Urinary bladder (tissue), 4 donors: ENCODE data around the gene RNF157. TPM values are rescaled to one million over a fixed set of nuclear protein-coding genes. Genes with fewer than 3 reads are reported as not detected.
"Not testable (repeated sequence)": the region's sequence is repeated elsewhere in the genome, so short reads cannot be mapped to it uniquely, and the experiment has no call there.

Experiments
- DNase-seq: peaks from one replicate; pipeline ENCODE4 v3.0.0-alpha.2; 2015; ENCODE audit errors: extremely low spot score
- H3K27ac ChIP-seq: one replicate; pipeline ENCODE4 v1.5.1; 2013; ENCODE audit warnings: low read depth, mild to moderate bottlenecking, moderate library complexity
- H3K36me3 ChIP-seq: one replicate; pipeline ENCODE4 v1.6.1; 2013; ENCODE audit warnings: mild to moderate bottlenecking, moderate library complexity; ENCODE audit not compliant: insufficient read depth
- H3K4me1 ChIP-seq: one replicate; pipeline ENCODE4 v1.6.1; 2013; ENCODE audit warnings: mild to moderate bottlenecking, moderate library complexity; ENCODE audit not compliant: insufficient read depth
- H3K4me3 ChIP-seq: one replicate; pipeline ENCODE4 v1.5.1; 2013; ENCODE audit warnings: low read depth, low read length
- WGBS: extraction: QIAGEN DNeasy Blood & Tissue Kit; methylation state at CpG from one replicate; pipeline ENCODE4 v1.1.7; 2013; 5-methylcytosine and 5-hydroxymethylcytosine counted together
- polyA plus RNA-seq: library from polyadenylated mRNA; stranded (reverse); fragments of 200-250 nt; gene quantifications from one replicate; pipeline ENCODE4 v1.2.3, GENCODE V29; 2013
- total RNA-seq: library from RNA; depleted of rRNA; stranded (reverse); fragments of >200 nt; gene quantifications from one replicate; pipeline ENCODE4 v1.2.3, GENCODE V29; 2014
- donor health status: healthy with polysubstance abuse.
- donor health status: healthy.

The RNF157 gene
- total and polyA plus RNA-seq, 2 donors, result 1.9 to 5.8 TPM

DNA sequence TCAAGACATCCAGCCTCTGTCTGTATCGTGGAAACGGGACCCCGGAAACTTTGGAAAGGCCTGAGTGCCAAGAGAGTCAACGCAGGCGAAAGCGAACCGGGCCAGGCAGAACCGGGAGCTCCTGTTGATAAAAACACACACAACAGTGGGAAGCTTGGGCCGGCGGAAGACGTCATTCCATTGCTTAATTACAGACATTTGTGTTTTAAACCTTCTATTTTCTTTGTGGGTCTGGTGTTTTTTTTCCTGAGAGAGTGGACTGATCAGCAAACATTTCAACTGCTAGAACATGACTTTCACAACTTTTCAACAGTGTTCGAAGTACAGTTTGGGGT lies 878 bp upstream of the RNF157 start:
- no peaks in the 10 kb centered on the region for H3K36me3 ChIP-seq
- DNase-seq, result no peak
- no peak overlapping the region for H3K27ac ChIP-seq
- peak overlapping the region; percentile 77 for H3K4me3 ChIP-seq
- H3K4me1 ChIP-seq, result no peaks in the 10 kb centered on the region
- WGBS, result 8% methylated on average over 12 of the region's 12 CpGs

DNA sequence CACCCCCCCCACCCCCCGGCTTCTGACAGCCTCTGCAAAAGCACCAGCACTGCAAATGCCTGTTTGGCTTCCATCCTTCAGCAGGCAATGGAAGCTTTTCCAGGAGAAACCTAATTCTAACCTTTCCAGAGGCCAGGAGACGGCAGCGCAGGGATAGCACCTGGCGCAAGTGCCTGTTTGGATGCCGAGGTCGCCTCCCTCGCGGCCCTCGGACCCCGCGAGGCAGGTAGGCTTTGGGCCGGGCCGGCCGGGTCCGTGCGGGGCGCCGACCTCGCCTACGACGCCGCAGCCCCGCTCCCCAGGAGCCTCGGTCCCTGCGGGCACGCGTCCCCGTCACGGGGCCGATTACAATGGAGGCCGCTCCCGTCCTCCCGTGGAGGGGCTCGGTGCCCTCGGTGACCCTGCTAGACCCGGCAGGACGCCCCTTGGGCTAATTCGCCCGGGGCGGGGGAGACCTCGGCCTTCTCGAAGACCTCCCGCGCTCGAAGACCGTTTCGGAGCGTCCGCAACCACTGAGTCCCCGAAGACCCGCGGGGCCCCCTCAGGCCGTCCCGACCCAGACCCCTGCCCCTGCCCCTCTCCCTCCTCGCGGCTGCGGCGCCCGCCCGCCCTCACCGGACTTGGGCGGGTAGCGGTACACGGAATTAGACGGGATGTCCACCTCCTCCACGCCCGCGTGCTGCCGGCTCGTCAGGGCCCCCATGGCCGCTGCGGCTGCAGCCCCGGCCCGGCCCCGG lies 587 bp downstream of the RNF157 start:
- 4% methylated on average over 75 of the region's 75 CpGs for WGBS
- H3K27ac ChIP-seq, result peak overlapping the region; percentile 61
- no peak for DNase-seq

DNA sequence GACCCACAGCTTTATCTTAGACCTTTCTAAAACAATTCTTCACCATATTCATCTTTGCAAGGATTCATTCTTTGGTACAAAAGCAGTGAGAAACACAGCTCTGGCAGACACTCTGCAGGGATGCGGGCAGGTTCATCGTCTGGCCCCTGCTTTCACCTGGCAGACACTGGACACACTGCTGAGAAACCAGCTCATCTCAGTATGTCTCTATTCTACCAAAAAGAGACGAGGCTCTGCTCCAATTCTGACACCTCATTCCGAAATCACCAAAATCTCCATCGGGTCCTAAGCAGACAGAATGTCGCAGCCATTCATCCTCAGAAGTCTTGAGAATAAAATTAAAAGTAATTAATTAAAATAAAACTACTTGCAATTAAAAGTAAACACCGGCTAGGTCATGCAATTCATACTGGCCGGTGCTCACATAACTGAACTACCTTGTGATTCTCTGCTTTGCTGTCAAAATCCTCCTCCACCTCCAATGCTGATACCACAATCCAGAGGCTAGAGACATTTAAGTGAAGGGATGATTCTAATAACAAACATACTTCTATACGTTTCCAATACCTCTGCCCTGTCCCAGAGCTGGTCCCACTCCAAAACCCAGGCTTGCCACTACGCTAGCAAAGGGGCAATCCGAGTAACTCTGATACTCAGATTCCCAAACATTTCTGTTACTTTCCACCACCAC lies 1.3 kb downstream of the RNF157 start:
- Histone ChIP-seq H3K27ac (no peak overlapping the region), H3K4me3 (peak overlapping the region; percentile 77), H3K36me3 (no peaks in the 10 kb centered on the region), H3K4me1 (no peaks in the 10 kb centered on the region)
- 57% methylated on average over 11 of the region's 11 CpGs for WGBS
- DNase-seq, result no peak

More for the DNA sequence above, 587 bp downstream of the RNF157 start:
- Histone ChIP-seq H3K4me1 (no peaks in the 10 kb centered on the region), H3K4me3 (peak overlapping the region; percentile 77), H3K36me3 (no peaks in the 10 kb centered on the region)

DNA sequence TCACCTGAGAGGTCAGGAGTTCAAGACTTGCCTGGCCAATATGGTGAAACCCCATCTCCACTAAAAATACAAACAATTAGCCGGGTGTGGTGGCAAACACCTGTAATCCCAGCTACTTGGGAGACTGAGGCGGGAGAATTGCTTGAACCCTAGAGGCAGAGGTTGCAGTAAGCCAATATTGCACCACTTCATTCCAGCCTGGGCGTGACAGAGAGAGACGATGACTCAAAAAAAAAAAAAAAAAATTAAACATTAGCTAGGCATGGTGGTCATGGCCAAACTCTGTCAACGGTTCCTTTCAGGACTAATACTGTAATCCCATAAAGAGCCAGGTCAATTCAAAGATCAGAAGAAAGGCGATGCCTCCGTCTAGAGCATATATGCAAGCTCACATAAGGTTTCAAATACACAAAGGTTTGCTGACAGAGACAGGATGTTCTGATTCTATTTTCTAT lies 2.4 kb downstream of the RNF157 start:
- no peak overlapping the region for H3K27ac ChIP-seq
- no peak for DNase-seq
- WGBS, result 80% methylated on average over 7 of the region's 7 CpGs
- H3K36me3 ChIP-seq, result no peaks in the 10 kb centered on the region
- H3K4me3 ChIP-seq, result no peak overlapping the region
- no peaks in the 10 kb centered on the region for H3K4me1 ChIP-seq

DNA sequence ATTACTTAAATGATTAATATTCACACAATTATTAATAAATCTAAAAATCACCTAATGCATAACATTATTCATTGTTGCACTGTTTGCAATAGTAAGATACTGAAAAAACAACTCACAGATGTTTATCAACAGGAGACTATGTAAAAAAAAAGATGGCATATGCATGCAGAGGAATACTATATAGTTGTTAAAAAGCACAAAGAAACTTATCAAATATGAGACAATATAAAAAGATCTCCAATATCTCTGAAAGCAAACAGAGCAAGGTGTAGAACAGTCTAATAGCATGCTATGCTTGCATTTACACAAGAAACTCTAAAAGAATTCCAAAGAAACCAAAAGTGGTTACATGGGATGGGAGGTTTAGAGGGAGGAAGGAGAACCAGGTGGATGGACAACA lies 3.7 kb downstream of the RNF157 start:
- Histone ChIP-seq H3K4me3 (no peak overlapping the region), H3K27ac (no peak overlapping the region), H3K36me3 (no peaks in the 10 kb centered on the region), H3K4me1 (no peaks in the 10 kb centered on the region)
- no peak for DNase-seq

DNA sequence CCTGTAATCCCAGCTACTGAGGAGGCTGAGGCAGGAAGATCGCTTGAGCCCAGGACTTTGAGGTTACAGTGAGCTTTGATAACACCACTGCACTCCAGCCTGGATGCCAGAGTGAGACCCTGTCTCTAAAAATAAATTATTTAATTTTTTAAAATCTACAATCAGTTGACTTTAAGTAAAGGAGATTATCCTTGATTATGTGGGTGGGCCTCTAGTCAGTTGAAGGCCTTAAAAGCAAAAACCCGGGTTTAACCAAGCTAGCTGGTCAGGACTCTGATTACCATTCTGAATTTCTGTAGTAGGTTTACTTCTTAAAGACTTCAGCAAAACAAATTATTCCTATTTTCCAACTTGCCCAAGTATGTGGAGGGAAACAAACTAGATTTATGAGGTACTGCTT lies 4.4 kb downstream of the RNF157 start:
- WGBS, result 92% methylated on average over 2 of the region's 2 CpGs
- H3K27ac ChIP-seq, result no peak overlapping the region
- no peak overlapping the region for H3K4me3 ChIP-seq
- no peak for DNase-seq
- H3K4me1 ChIP-seq, result no peaks in the 10 kb centered on the region
- no peaks in the 10 kb centered on the region for H3K36me3 ChIP-seq

DNA sequence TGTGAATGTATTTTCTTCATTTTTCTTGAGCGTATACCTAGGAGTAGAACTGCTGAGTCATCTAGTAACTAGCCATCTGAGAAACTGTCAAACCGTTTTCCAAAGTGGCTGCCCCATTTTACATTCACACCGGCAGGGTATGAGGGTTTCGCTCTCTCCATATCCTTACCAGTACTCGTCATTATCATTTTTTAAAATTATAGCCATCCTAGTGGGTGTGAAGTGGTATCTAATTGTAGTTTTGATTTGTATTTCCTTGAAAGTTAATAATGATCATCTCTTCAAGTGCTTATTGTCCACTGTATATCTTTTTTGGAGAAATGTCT lies 6.0 kb downstream of the RNF157 start:
- Histone ChIP-seq H3K4me3 (no peak overlapping the region), H3K27ac (no peak overlapping the region), H3K4me1 (no peaks in the 10 kb centered on the region), H3K36me3 (no peaks in the 10 kb centered on the region)
- DNase-seq, result no peak
- 83% methylated on average over 5 of the region's 5 CpGs for WGBS

DNA sequence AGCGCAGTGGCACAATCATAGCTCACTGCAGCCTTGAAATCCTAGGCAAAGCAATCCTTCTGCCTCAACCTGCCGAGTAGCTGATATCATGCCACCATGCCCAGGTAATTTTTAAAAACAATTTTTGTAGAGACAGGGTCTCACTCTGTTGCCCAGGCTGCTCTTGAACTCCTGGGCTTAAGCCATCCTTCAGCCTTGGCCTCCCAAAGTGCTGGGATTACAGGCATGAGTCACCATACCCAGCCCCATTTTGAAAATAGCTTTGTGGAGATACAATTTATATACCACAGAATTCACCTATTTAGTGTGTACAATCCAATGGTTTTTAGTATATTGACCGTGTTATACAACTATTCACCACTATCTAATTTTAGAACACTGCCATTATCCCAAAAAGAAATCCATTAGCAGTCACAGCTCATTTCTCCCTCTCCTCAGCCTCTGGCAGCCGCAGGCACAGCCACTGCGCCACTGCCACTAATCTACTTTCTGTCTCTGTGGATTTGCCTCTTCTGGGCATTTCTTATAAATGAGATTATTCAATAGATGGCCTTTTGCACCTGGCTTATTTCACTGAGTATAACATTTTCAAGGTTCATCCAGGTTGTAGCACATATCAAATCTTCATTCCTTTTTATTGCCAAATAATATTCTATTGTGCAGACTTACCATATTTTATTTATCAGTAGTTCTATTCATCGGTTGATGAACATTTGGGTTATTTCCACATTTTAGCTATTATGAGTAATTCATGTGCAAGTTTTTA lies 6.5 kb downstream of the RNF157 start:
- Histone ChIP-seq H3K36me3 (no peaks in the 10 kb centered on the region), H3K27ac (no peak overlapping the region), H3K4me3 (no peak overlapping the region), H3K4me1 (no peaks in the 10 kb centered on the region)
- 94% methylated on average over 6 of the region's 6 CpGs for WGBS
- DNase-seq, result no peak

DNA sequence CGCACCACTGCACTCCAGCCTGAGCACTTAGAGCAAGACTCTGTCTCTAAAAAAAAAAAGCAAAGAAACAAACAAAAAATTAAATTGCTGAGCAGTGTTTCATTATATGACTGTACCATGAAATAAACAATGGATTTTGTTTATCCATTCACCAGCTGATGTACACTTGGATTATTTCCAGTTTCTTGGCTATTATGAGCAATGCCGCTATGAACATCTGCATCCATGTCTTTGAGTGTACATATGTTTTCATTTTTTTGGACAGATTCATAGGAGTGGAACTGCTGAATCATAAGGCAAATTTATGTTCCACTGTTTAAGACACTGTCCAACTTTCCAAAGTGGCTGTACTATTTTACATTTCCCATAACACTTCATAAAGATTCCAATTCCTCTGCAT lies 8.0 kb downstream of the RNF157 start:
- WGBS, result 50% methylated on average over 2 of the region's 2 CpGs
- DNase-seq, result no peak
- Histone ChIP-seq H3K4me3 (no peak overlapping the region), H3K27ac (no peak overlapping the region), H3K36me3 (no peaks in the 10 kb centered on the region), H3K4me1 (no peaks in the 10 kb centered on the region)

DNA sequence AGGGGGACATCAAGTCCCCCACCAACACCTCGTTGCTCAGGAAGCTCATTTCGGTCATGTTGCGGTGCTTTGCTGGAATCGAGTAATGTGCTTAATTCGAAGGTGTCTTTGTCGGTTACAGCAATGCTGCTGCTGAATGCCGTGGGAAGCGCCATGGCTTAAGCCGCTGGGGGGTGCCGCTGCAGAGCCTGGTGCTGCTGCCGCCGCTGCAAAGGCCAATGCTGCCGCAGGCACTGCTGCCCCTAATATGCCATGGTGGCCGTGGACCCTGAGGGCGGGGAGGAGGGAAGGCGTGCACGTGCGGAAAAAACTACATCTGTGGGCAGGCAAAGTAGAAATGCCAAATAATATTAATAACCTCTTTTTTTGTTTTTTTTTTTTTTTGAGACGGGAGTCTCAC lies 13.5 kb downstream of the RNF157 start:
- 94% methylated on average over 19 of the region's 19 CpGs for WGBS
- H3K4me1 ChIP-seq, H3K36me3 ChIP-seq, H3K27ac ChIP-seq, DNase-seq, H3K4me3 ChIP-seq: not testable (repeated sequence)

DNA sequence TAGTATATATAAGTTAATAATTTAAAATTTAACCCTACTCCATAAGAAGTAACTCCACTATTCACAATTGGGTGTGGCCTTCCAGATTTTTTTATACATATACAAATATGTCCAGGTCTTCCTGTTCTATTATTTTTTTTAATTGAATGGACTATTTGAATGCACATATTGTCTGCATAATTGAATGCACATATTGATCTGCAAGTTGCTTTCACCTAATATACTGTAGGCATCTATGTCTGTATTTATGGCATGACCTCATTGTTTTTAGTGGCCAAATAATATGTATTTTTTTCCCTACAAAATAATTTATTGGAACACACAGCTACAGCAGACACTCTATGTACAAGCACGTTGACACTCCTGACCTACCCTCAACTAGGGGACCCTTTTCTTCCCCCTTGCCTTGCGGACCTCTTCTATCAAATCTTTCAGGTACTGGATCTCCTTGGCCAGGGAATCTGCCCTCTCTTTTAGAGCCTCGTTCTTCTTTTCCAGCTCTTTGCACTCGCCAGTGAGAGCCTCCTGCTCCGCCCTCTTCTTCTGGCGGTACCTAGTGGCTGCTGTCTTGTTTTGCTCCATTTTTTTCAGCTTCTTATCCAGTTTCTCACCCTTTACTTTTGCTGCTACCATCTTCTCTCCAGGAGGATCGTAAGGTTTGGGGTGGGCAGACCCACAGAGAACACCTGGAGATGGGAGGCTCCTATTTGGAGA lies 14.8 kb downstream of the RNF157 start:
- not testable (repeated sequence) for H3K27ac ChIP-seq, DNase-seq, H3K4me3 ChIP-seq, H3K36me3 ChIP-seq, H3K4me1 ChIP-seq
- WGBS, result 80% methylated on average over 7 of the region's 7 CpGs

DNA sequence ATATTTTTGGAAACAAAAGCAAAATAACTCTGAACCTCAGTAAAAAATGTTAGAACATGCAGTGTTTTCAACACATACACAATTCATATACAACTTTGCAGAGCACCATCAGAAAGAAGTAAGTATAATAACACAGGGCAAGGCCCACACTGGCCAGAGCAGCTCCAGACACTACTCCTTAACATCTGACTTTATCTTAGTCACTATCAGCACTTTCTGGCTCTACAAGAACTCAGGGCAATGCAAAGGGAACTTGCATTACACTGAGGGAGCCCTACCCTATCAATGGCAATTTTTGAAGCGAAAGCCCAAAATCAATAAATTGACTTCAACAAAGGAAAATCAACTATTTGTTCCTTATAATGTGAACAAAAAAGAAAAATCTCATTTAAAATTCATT lies 16.5 kb downstream of the RNF157 start:
- H3K27ac ChIP-seq, result no peak overlapping the region
- no peaks in the 10 kb centered on the region for H3K36me3 ChIP-seq

DNA sequence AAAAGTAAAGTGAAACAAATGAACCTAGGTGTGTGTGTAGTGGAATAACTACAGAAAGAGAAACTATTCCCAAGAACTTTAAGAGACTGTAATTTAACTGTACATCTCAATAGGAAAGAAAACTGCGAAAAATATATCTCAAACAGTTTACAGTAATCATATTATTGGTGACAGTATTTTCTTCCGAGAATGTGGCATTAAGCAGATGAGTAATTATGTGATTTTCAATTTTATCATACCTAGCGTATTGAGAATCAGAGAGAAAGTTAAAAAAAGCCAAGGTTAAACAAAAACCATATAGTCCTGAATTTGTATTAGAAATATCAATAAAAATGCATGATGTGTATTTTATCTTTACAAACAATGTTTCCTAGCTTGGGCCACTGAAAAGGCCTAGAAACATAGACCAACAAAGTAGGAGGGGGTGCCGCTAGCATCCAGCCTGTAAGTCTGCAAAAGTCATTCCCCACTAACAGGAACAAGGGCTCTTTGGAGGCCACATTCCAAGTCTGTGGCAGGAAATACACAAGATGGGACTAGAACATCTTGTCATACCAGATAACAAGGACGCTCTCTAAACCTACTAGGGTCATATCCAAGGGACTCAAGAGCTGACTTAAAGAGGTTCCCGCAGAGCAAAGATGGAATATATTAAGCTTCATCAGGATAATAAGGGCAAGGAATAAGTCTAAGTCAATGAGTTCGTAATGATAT lies 20.5 kb downstream of the RNF157 start:
- H3K4me1 ChIP-seq, result no peaks in the 10 kb centered on the region
- WGBS, result 93% methylated on average over 7 of the region's 7 CpGs
- H3K4me3 ChIP-seq, result no peak overlapping the region
- DNase-seq, result no peak
- no peak overlapping the region for H3K27ac ChIP-seq
- no peaks in the 10 kb centered on the region for H3K36me3 ChIP-seq

More for the DNA sequence above, 16.5 kb downstream of the RNF157 start:
- no peak overlapping the region for H3K4me3 ChIP-seq
- no peak for DNase-seq
- no peaks in the 10 kb centered on the region for H3K4me1 ChIP-seq
- 97% methylated on average over 1 of the region's 1 CpG for WGBS
